H9 (cell line): ENCODE results near the gene FANK1. TPM values are rescaled to one million over a fixed set of nuclear protein-coding genes. Genes with fewer than 3 reads are reported as not detected.

Experiments
- DNase-seq: peaks from one replicate; pipeline ENCODE4 v3.0.0-alpha.2; 2017
- H2AFZ ChIP-seq: one replicate; pipeline ENCODE4 v1.6.1; 2013; ENCODE audit warnings: mild to moderate bottlenecking, low read length, control low read depth, moderate library complexity
- H2AK5ac ChIP-seq: 2 replicates; pipeline ENCODE4 v1.6.1; 2013; ENCODE audit warnings: low read length, control low read depth, mixed read lengths; ENCODE audit not compliant: insufficient read length
- H2BK120ac ChIP-seq: one replicate; pipeline ENCODE4 v1.6.1; 2013; ENCODE audit warnings: low read depth, mild to moderate bottlenecking, low read length, control low read depth, inconsistent platforms; ENCODE audit not compliant: poor library complexity, severe bottlenecking
- H2BK12ac ChIP-seq: 2 replicates; pipeline ENCODE4 v1.6.1; 2013; ENCODE audit warnings: low read length, control low read depth, mixed read lengths, low read depth; ENCODE audit not compliant: insufficient read length
- H2BK15ac ChIP-seq: 2 replicates; pipeline ENCODE4 v1.6.1; 2013; ENCODE audit warnings: low read depth, low read length, control low read depth
- H2BK20ac ChIP-seq: one replicate; pipeline ENCODE4 v1.6.1; 2013; ENCODE audit warnings: low read depth, mild to moderate bottlenecking, low read length, control low read depth, inconsistent platforms; ENCODE audit not compliant: poor library complexity, severe bottlenecking
- H2BK5ac ChIP-seq: 2 replicates; pipeline ENCODE4 v1.6.1; 2013; ENCODE audit warnings: low read length, control low read depth, mixed read lengths; ENCODE audit not compliant: insufficient read length
- H3K14ac ChIP-seq: 2 replicates; pipeline ENCODE4 v1.6.1; 2013; ENCODE audit warnings: low read length, control low read depth; ENCODE audit not compliant: insufficient read depth
- H3K18ac ChIP-seq: 2 replicates; pipeline ENCODE4 v1.6.1; 2013; ENCODE audit warnings: low read depth, mild to moderate bottlenecking, mixed read lengths, low read length, control low read depth; ENCODE audit not compliant: insufficient read length
- H3K23ac ChIP-seq: 2 replicates; pipeline ENCODE4 v1.6.1; 2013; ENCODE audit warnings: low read length, control low read depth, mixed read lengths, low read depth; ENCODE audit not compliant: insufficient read length
- H3K23me2 ChIP-seq: 2 replicates; pipeline ENCODE4 v1.6.1; 2013; ENCODE audit warnings: low read depth, mild to moderate bottlenecking, mixed read lengths, low read length, control low read depth; ENCODE audit not compliant: insufficient read length, poor library complexity, severe bottlenecking
- H3K27ac ChIP-seq: 2 replicates; pipeline ENCODE4 v1.5.1; 2013; ENCODE audit warnings: low read length, control low read depth, mixed read lengths, low read depth; ENCODE audit not compliant: insufficient read length
- H3K27me3 ChIP-seq: 2 replicates; pipeline ENCODE4 v1.6.1; 2013; ENCODE audit warnings: low read length, control low read depth, inconsistent platforms; ENCODE audit not compliant: insufficient read depth
- H3K4ac ChIP-seq: 2 replicates; pipeline ENCODE4 v1.6.1; 2013; ENCODE audit warnings: low read depth, mild to moderate bottlenecking, control low read depth, inconsistent platforms, low read length, moderate library complexity
- H3K4me1 ChIP-seq: 2 replicates; pipeline ENCODE4 v1.6.1; 2013; ENCODE audit warnings: low read length, control low read depth, inconsistent platforms; ENCODE audit not compliant: insufficient read depth
- H3K4me2 ChIP-seq: 2 replicates; pipeline ENCODE4 v1.6.1; 2013; ENCODE audit warnings: low read length, control low read depth, mixed read lengths; ENCODE audit not compliant: insufficient read length, insufficient read depth
- H3K56ac ChIP-seq: 2 replicates; pipeline ENCODE4 v1.6.1; 2013; ENCODE audit warnings: low read depth, mild to moderate bottlenecking, mixed read lengths, low read length, control low read depth; ENCODE audit not compliant: insufficient read length
- H3K79me1 ChIP-seq: 2 replicates; pipeline ENCODE4 v1.6.1; 2013; ENCODE audit warnings: low read depth, mild to moderate bottlenecking, moderate library complexity, low read length, control low read depth, inconsistent platforms; ENCODE audit not compliant: insufficient read depth, poor library complexity, severe bottlenecking
- H3K79me2 ChIP-seq: 2 replicates; pipeline ENCODE4 v1.6.1; 2013; ENCODE audit warnings: low read length, control low read depth, inconsistent platforms; ENCODE audit not compliant: insufficient read depth
- H3K9ac ChIP-seq: 2 replicates; pipeline ENCODE4 v1.6.1; 2013; ENCODE audit warnings: low read length, control low read depth, mixed read lengths; ENCODE audit not compliant: insufficient read length; ENCODE audit errors: extremely low read depth
- H3K9me3 ChIP-seq: one replicate; pipeline ENCODE4 v1.6.1; 2013; ENCODE audit warnings: low read depth, low read length, inconsistent platforms; ENCODE audit not compliant: control insufficient read depth
- H3T11ph ChIP-seq: one replicate; pipeline ENCODE4 v1.6.1; 2013; ENCODE audit warnings: mild to moderate bottlenecking, low read length, control low read depth, inconsistent platforms
- H4K20me1 ChIP-seq: one replicate; pipeline ENCODE4 v1.6.1; 2013; ENCODE audit not compliant: control insufficient read depth, insufficient read length, insufficient read depth
- H4K5ac ChIP-seq: 2 replicates; pipeline ENCODE4 v1.6.1; 2013; ENCODE audit warnings: low read depth, mild to moderate bottlenecking, mixed read lengths, low read length, control low read depth; ENCODE audit not compliant: insufficient read length
- H4K8ac ChIP-seq: replicated peaks from 2 replicates; pipeline ENCODE4 v1.6.1; 2013; ENCODE audit warnings: low read length, control low read depth, mixed read lengths, low read depth; ENCODE audit not compliant: insufficient read length
- H4K91ac ChIP-seq: 2 replicates; pipeline ENCODE4 v1.6.1; 2013; ENCODE audit warnings: low read depth, mild to moderate bottlenecking, moderate library complexity, mixed read lengths, low read length, control low read depth; ENCODE audit not compliant: insufficient read length
- H3K27ac Mint-ChIP-seq, 3 experiments: 2 replicates in 2 of 3; 3 replicates in 1 of 3; pipeline ENCODE4 v1.8.0; 2020 to 2021; ENCODE audit warnings: mixed read lengths in 3 of 3, mild to moderate bottlenecking in 1 of 3, moderate library complexity in 1 of 3
- H3K27me3 Mint-ChIP-seq: 2 replicates; pipeline ENCODE4 v1.8.0; 2021; ENCODE audit warnings: low read depth, mild to moderate bottlenecking, moderate library complexity, mixed read lengths
- H3K36me3 Mint-ChIP-seq, 3 experiments: 2 replicates in 2 of 3; 3 replicates in 1 of 3; pipeline ENCODE4 v1.8.0; 2020 to 2021; ENCODE audit warnings: low read depth in 3 of 3, mixed read lengths in 3 of 3; ENCODE audit not compliant: insufficient read depth in 1 of 3
- H3K4me1 Mint-ChIP-seq, 2 experiments: 2 replicates each; pipeline ENCODE4 v1.8.0; 2020; ENCODE audit warnings: mixed read lengths in 2 of 2
- H3K4me3 Mint-ChIP-seq, 2 experiments: 2 replicates in 1 of 2; 3 replicates in 1 of 2; pipeline ENCODE4 v1.8.0; 2020 to 2021; ENCODE audit warnings: mild to moderate bottlenecking in 2 of 2, mixed read lengths in 2 of 2, moderate library complexity in 1 of 2
- H3K9me3 Mint-ChIP-seq, 2 experiments: 2 replicates in 1 of 2; 3 replicates in 1 of 2; pipeline ENCODE4 v1.8.0; 2020; ENCODE audit warnings: mild to moderate bottlenecking in 2 of 2, mixed read lengths in 2 of 2, moderate library complexity in 1 of 2
- CTCF ChIP-seq: fragments of 200-600 bp; sonication (generic); conservative IDR thresholded peaks from 3 replicates; pipeline ENCODE4 v1.8.0; 2021; ENCODE audit warnings: antibody characterized with exemption, mild to moderate bottlenecking
- WGBS: extraction: QIAGEN DNeasy Blood & Tissue Kit; methylation state at CpG from one replicate; pipeline ENCODE4 v1.1.7; 2013; ENCODE audit warnings: missing lambda C conversion rate, low lambda C conversion rate, mixed read lengths; ENCODE audit not compliant: insufficient read length; ENCODE audit errors: extremely low coverage; 5-methylcytosine and 5-hydroxymethylcytosine counted together
- total RNA-seq: library from RNA; stranded (reverse); gene quantifications from 2 replicates; pipeline ENCODE4 v1.2.1, GENCODE V29; 2021

FANK1 gene
- total RNA-seq, 1 experiment from 2014 or later: 0.68 TPM

- Histone ChIP-seq H3T11ph (no peak overlapping the region), H3K14ac (no peak overlapping the region), H2AFZ (no peak overlapping the region), H2BK15ac (no peak overlapping the region), H3K18ac (no peak overlapping the region), H2BK20ac (no peak overlapping the region), H4K8ac (no peak overlapping the region), H4K91ac (no peak overlapping the region), H2BK5ac (no peak overlapping the region), H4K20me1 (no peaks in the 10 kb centered on the region), H3K9ac (no peak overlapping the region), H3K79me2 (no peaks in the 10 kb centered on the region), H4K5ac (no peak overlapping the region), H3K56ac (no peak overlapping the region), H3K4me2 (no peak overlapping the region), H3K79me1 (no peaks in the 10 kb centered on the region), H3K27me3 (no peaks in the 10 kb centered on the region), H3K4ac (no peak overlapping the region), H3K27ac (no peak overlapping the region), H2AK5ac (no peak overlapping the region), H3K23ac (no peak overlapping the region), H3K4me1 (no peaks in the 10 kb centered on the region), H2BK120ac (no peak overlapping the region), H3K9me3 (peaks cover 6% of the 10 kb centered on the region), H2BK12ac (no peak overlapping the region), H3K23me2 (no peaks in the 10 kb centered on the region)
- no peak overlapping the region for H3K4me3 Mint-ChIP-seq
- peaks cover 5 to 8% of the 10 kb centered on the region in 2 experiments for H3K9me3 Mint-ChIP-seq
- no peaks in the 10 kb centered on the region; a peak in 1 of 7 replicates for H3K36me3 Mint-ChIP-seq
- no peaks in the 10 kb centered on the region for H3K27me3 Mint-ChIP-seq
- no CpG with 5 or more reads among the region's 5 CpGs for WGBS
- DNase-seq: no peak
- no peak overlapping the region for H3K27ac Mint-ChIP-seq
- H3K4me1 Mint-ChIP-seq: peaks cover 0 to 9% of the 10 kb centered on the region in 2 experiments; a peak in 2 of 4 replicates
- TF ChIP-seq CTCF: no peak
Measured at GRCh38 chr10:125925262-125925834, 29.0 kb downstream of the FANK1 start.
